Suprapubic skin (tissue), 4 donors: ENCODE data around the gene ISYNA1. TPM values are rescaled to one million over a fixed set of nuclear protein-coding genes. Genes with fewer than 3 reads are reported as not detected.
A peak's percentile ranks its signal among the peaks of the same experiment; 100 is the strongest.

Experiments used
- DNase-seq, 2 donors: peaks; one replicate each; pipeline ENCODE4 v3.0.0-alpha.2; 2019; ENCODE audit warnings: low spot score in 2 of 2
- H3K27ac ChIP-seq: fragments of 200-600 bp; sonication (generic); one replicate; pipeline ENCODE4 v1.5.1; 2019
- H3K27me3 ChIP-seq: fragments of 200-600 bp; sonication (generic); one replicate; pipeline ENCODE4 v1.5.1; 2019
- H3K36me3 ChIP-seq: fragments of 200-600 bp; sonication (generic); one replicate; pipeline ENCODE4 v1.5.1; 2019
- H3K4me1 ChIP-seq: fragments of 200-600 bp; sonication (generic); one replicate; pipeline ENCODE4 v1.5.1; 2019
- H3K4me3 ChIP-seq: fragments of 200-600 bp; sonication (generic); one replicate; pipeline ENCODE4 v1.5.1; 2019; ENCODE audit warnings: mild to moderate bottlenecking
- H3K9me3 ChIP-seq: fragments of 200-600 bp; sonication (generic); one replicate; pipeline ENCODE4 v1.5.1; 2019
- CTCF ChIP-seq, 2 donors: fragments of 200-600 bp in 1 of 2; fragments of 450-650 bp in 1 of 2; sonication (generic) in 1 of 2; IDR thresholded peaks; one replicate each; pipeline ENCODE4 v1.5.1; 2016 to 2019; ENCODE audit warnings: antibody characterized with exemption in 2 of 2, mild to moderate bottlenecking in 1 of 2, moderate library complexity in 1 of 2
- EP300 ChIP-seq: sonication (generic); formaldehyde crosslinking; IDR thresholded peaks from one replicate; pipeline ENCODE4 v1.6.1; 2017; ENCODE audit warnings: antibody characterized with exemption
- POLR2A ChIP-seq, 2 donors: fragments of 450-650 bp; IDR thresholded peaks; one replicate each; pipeline ENCODE4 v1.6.1; 2017; ENCODE audit warnings: antibody characterized with exemption in 2 of 2, mild to moderate bottlenecking in 2 of 2, moderate library complexity in 2 of 2
- POLR2AphosphoS5 ChIP-seq, 3 donors: sonication (generic); formaldehyde crosslinking; IDR thresholded peaks; one replicate each; pipeline ENCODE4 v1.6.1; 2017; ENCODE audit warnings: antibody characterized with exemption in 3 of 3
- WGBS: methylation state at CpG from one replicate; pipeline ENCODE4 v1.1.5; 2018; 5-methylcytosine and 5-hydroxymethylcytosine counted together
- total RNA-seq, 4 donors: library from RNA; depleted of rRNA; stranded (reverse); fragments of >200 nt; gene quantifications; one replicate each; pipeline ENCODE4 v1.1.0, GENCODE V29; 2016

The ISYNA1 gene
- total RNA-seq, 4 donors from 2014 or later = 7.9 to 27.6 (median 21.0) TPM

GRCh38 chr19:18431351-18432197 lies 6.4 kb downstream of the ISYNA1 start:
- peaks cover 47% of the 10 kb centered on the region for H3K4me1 ChIP-seq
- no peak overlapping the region for H3K4me3 ChIP-seq
- no peaks in the 10 kb centered on the region for H3K36me3 ChIP-seq
- DNase-seq = no peak
- no peak for TF ChIP-seq EP300
- no peak for TF ChIP-seq POLR2A (IDR thresholded peaks at IDR 0.05)
- H3K9me3 ChIP-seq = no peaks in the 10 kb centered on the region
- H3K27ac ChIP-seq = no peak overlapping the region
- no peaks in the 10 kb centered on the region for H3K27me3 ChIP-seq
- whole genome bisulfite sequencing = 91% methylated on average over 15 of the region's 34 CpGs

DNA sequence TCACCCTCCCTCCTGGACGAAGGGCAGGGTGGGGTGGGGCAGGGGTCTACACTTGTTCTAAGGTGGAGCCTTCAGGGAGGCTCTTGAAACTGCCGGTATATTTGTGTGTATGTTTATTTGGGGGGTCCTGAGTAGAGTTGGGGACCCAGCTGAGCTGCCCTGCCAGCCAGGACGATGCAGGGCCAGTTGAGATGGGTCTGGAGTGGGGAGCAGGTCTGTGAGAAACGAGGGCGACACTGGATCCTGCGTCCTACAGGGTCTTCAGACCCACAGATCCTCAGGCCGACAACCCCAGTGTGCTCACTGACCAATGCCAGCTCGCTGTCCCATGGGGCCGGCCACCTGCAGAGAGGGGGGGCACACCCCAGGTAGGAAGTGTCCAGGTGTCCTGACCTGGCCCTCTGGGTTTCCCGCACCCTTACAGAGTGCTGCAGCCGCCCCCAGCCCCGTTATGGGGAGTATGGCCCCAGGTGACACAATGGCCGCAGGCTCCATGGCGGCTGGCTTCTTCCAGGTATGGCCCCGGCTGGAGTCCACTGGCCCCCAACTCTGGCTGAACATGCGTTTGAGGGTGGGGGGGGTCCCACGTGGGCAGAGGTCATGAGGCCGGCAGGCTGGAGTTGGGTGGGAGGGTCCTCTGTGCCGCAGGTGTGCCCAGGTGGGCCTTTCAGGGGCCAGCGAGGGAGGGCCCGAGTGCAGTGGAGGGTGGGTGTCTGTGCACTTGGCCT lies 7.4 kb downstream of the ISYNA1 start:
- Histone ChIP-seq H3K4me1 (peaks cover 50% of the 10 kb centered on the region), H3K9me3 (no peaks in the 10 kb centered on the region)

DNA sequence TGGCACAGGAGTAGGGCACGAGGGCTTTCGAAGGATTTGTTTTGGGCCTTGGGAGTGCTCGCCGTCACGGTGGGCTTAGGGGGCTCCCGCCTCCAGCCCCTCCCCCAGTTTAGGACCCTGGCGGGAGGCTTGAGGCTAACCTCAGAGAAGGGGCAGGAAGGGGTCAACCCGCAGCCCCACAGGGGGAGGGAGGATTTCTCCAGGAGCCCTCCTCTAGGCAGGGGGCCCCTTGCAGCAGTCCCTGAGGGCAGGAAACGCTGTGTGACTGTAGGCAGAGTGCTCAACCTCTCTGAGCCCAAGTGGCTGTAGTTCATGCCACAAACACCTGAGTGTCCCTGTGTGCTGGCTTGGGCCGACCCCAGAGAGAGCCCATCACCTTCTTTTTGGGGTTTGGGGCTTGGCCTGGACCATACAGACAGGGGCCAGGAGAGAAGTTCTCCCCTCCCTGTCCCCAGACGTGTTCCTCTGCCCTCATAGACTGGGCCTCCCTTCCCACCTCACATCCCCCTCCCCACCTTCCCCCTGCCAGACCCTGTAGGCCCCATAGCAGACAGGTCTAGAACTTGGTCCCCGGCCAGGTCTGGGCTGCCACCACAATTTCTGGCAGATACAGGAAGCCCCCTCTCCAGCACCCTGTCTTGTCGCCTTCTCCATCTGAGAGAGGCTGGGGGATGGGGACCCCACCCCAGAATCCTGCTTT lies 8.1 kb downstream of the ISYNA1 start:
- H3K27me3 ChIP-seq = no peaks in the 10 kb centered on the region
- TF ChIP-seq CTCF (IDR thresholded peaks at IDR 0.05) (no peak), POLR2A (IDR thresholded peaks at IDR 0.05) (no peak), EP300 (no peak), POLR2AphosphoS5 (IDR thresholded peaks at IDR 0.05) (no peak)
- peaks cover 57% of the 10 kb centered on the region for H3K4me1 ChIP-seq
- 74% methylated on average over 9 of the region's 13 CpGs for WGBS
- no peaks in the 10 kb centered on the region for H3K36me3 ChIP-seq
- no peak for DNase-seq
- H3K27ac ChIP-seq = peak overlapping the region; percentile 79
- H3K4me3 ChIP-seq = peak overlapping the region; percentile 47
- H3K9me3 ChIP-seq = no peaks in the 10 kb centered on the region

More for the DNA sequence above, 7.4 kb downstream of the ISYNA1 start:
- WGBS = 87% methylated on average over 7 of the region's 21 CpGs
- TF ChIP-seq POLR2A (IDR thresholded peaks at IDR 0.05) = no peak
- TF ChIP-seq CTCF (IDR thresholded peaks at IDR 0.05) = no peak
- no peak for TF ChIP-seq EP300
- no peak for TF ChIP-seq POLR2AphosphoS5 (IDR thresholded peaks at IDR 0.05)
- no peaks in the 10 kb centered on the region for H3K27me3 ChIP-seq
- H3K4me3 ChIP-seq = no peak overlapping the region
- no peaks in the 10 kb centered on the region for H3K36me3 ChIP-seq
- no peak for DNase-seq
- no peak overlapping the region for H3K27ac ChIP-seq

DNA sequence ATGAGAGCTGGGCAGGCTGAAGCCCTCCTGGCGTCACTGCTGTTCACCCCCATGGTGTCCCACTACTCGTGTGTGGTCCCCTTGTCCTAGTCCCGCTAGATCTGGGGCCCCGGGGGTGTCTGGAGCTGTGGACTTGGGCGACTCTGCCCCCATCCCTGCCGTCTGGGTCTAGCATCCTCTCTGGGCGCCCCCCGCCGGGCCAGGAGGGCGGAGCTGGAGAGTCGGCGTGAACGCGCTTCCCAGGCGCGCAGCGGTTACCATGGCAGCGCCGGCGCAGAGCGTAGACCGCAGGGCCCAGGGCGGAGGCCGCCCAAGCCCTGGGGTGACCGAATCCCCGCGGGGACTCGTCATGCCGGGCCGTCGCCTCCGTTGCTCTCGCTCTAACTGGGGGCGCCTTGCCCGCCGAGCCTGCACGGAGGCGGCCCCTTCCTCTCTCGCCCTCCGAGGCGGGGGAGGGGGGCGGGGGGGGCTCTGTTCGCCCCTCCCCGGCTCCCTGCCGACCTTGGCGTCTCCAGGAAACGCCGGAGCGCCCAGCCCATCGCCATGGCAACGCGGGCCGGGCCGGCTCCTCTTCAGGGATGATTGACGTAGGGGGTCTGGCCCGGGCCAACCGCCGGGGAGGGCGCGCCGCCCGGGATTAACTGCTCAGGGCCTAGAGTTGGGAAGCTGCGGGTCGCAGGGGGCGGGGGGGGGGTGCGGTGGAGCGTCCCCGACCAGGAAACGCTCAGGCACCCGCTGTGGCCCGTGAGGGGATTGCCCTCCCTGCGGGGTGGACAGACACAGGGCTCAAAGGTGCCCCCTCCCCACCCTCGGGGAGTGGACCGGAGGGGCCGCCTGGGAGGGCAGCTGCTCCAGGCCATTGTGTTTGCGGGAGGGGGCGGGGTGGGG lies 8.9 kb downstream of the ISYNA1 start:
- Histone ChIP-seq H3K27ac (peak overlapping the region; percentile 79), H3K4me3 (peak overlapping the region; percentile 47), H3K9me3 (no peaks in the 10 kb centered on the region), H3K4me1 (peaks cover 60% of the 10 kb centered on the region), H3K27me3 (no peaks in the 10 kb centered on the region), H3K36me3 (no peaks in the 10 kb centered on the region)
- no CpG with 5 or more reads among the region's 77 CpGs for WGBS
- TF ChIP-seq EP300 (no peak), CTCF (IDR thresholded peaks at IDR 0.05) (no peak), POLR2A (IDR thresholded peaks at IDR 0.05) (no peak), POLR2AphosphoS5 (IDR thresholded peaks at IDR 0.05) (no peak)
- peak in 1 of 2 donors; percentile 89 for DNase-seq
